ENCODE results near the gene EFL1. TPM values are rescaled to one million over a fixed set of nuclear protein-coding genes. Genes with fewer than 3 reads are reported as not detected.
A peak's percentile ranks its signal among the peaks of the same experiment; 100 is the strongest.

Gene EFL1
- total RNA-seq, 4 donors from 2014 or later = 12.9 to 25.1 (median 15.2) TPM

DNA sequence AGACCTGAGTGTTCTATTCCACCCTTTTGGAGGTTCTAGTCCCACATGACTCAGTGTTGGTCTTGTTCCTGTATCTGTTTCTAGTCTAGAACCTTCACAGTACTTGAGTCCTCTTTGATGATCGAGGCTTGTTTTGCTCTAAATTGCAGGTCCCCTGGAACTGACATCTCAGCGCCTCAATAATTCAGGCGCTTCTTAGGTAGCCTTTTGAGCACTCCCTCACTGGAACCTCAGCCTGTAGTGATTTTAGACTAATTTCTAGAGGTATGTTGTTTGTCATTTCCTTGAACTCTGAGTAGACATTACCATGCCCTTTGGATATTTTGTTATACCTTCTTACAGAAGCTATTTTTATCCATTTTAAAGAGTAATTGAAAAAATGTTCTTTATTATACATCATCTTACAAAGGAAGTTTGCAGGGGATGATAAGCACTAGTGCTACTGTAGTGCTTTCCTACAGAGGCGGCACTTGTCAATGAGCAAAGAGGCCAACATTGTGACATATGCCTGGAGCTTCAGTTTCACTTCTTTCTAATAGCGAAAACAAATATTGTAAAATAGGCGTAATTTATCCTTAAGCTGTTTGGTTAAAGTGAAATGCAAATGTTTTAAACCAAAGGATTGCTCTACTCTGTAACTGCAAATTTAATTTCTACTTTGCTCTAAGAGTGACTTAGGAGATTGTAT, 75.7 kb downstream of the EFL1 start:
- Histone ChIP-seq H3K9me3 (no peaks in the 10 kb centered on the region), H3K4me1 (peaks cover 23 to 26% of the 10 kb centered on the region in 2 donors), H3K36me3 (no peaks in the 10 kb centered on the region), H3K27me3 (no peaks in the 10 kb centered on the region), H3K4me3 (no peak overlapping the region), H3K27ac (no peak overlapping the region)
- no peak for DNase-seq
- ATAC-seq = no peak
- intact Hi-C loops (cut with DNase I; ENCODE audit: low total_unique reads) = no loop called here
- in situ Hi-C loops (cut with MboI; ENCODE audit: low sequenced_read_pairs in 4 of 4) = no loop called here
- TF ChIP-seq, protein P1, sequence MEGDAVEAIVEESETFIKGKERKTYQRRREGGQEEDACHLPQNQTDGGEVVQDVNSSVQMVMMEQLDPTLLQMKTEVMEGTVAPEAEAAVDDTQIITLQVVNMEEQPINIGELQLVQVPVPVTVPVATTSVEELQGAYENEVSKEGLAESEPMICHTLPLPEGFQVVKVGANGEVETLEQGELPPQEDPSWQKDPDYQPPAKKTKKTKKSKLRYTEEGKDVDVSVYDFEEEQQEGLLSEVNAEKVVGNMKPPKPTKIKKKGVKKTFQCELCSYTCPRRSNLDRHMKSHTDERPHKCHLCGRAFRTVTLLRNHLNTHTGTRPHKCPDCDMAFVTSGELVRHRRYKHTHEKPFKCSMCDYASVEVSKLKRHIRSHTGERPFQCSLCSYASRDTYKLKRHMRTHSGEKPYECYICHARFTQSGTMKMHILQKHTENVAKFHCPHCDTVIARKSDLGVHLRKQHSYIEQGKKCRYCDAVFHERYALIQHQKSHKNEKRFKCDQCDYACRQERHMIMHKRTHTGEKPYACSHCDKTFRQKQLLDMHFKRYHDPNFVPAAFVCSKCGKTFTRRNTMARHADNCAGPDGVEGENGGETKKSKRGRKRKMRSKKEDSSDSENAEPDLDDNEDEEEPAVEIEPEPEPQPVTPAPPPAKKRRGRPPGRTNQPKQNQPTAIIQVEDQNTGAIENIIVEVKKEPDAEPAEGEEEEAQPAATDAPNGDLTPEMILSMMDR (IDR thresholded peaks at IDR 0.05 in 4 of 5, conservative IDR thresholded peaks at IDR 0.05 in 1 of 5) = no peak
- TF ChIP-seq POLR2A (IDR thresholded peaks at IDR 0.05) = no peak

GRCh38 chr15:82186161-82186560, 76.4 kb downstream of the EFL1 start:
- in situ Hi-C loops (cut with MboI; ENCODE audit: low sequenced_read_pairs in 4 of 4) (no loop called here), intact Hi-C loops (cut with DNase I; ENCODE audit: low total_unique reads) (no loop called here)
- TF ChIP-seq, protein P1 (IDR thresholded peaks at IDR 0.05 in 4 of 5, conservative IDR thresholded peaks at IDR 0.05 in 1 of 5) = no peak
- TF ChIP-seq POLR2A (IDR thresholded peaks at IDR 0.05) = no peak

GRCh38 chr15:82184776-82185175, 77.8 kb downstream of the EFL1 start:
- Histone ChIP-seq H3K4me3 (no peak overlapping the region), H3K27ac (peak overlapping the region in 2 of 4 donors; percentile 76 to 85), H3K9me3 (no peaks in the 10 kb centered on the region), H3K27me3 (no peaks in the 10 kb centered on the region), H3K4me1 (peaks cover 23 to 26% of the 10 kb centered on the region in 2 donors), H3K36me3 (no peaks in the 10 kb centered on the region)
- TF ChIP-seq, protein P1 (IDR thresholded peaks at IDR 0.05 in 4 of 5, conservative IDR thresholded peaks at IDR 0.05 in 1 of 5) = no peak
- no peak for TF ChIP-seq POLR2A (IDR thresholded peaks at IDR 0.05)
- intact Hi-C loops (cut with DNase I; ENCODE audit: low total_unique reads) (no loop called here), in situ Hi-C loops (cut with MboI; ENCODE audit: low sequenced_read_pairs in 4 of 4) (no loop called here)
- DNase-seq = no peak
- no peak for ATAC-seq

More at GRCh38 chr15:82186161-82186560, 76.4 kb downstream of the EFL1 start:
- ATAC-seq = no peak
- H3K9me3 ChIP-seq = no peaks in the 10 kb centered on the region
- DNase-seq = no peak
- no peak overlapping the region for H3K4me3 ChIP-seq
- no peaks in the 10 kb centered on the region for H3K27me3 ChIP-seq
- no peak overlapping the region for H3K27ac ChIP-seq
- no peaks in the 10 kb centered on the region for H3K36me3 ChIP-seq
- H3K4me1 ChIP-seq = peaks cover 23 to 26% of the 10 kb centered on the region in 2 donors

- peak overlapping the region; percentile 74 to 85 (median 76) for H3K27ac ChIP-seq
Observed at GRCh38 chr15:82184355-82184754, 78.2 kb downstream of the EFL1 start.

More at GRCh38 chr15:82184355-82184754, 78.2 kb downstream of the EFL1 start:
- ATAC-seq = peak; percentile 14 to 15
- Histone ChIP-seq H3K27me3 (no peaks in the 10 kb centered on the region), H3K36me3 (no peaks in the 10 kb centered on the region), H3K4me1 (peaks cover 23 to 26% of the 10 kb centered on the region in 2 donors), H3K4me3 (no peak overlapping the region), H3K9me3 (no peaks in the 10 kb centered on the region)
- intact Hi-C loops (cut with DNase I; ENCODE audit: low total_unique reads) (no loop called here), in situ Hi-C loops (cut with MboI; ENCODE audit: low sequenced_read_pairs in 4 of 4) (no loop called here)
- no peak for DNase-seq
- TF ChIP-seq POLR2A (IDR thresholded peaks at IDR 0.05) = no peak
- TF ChIP-seq, protein P1 (IDR thresholded peaks at IDR 0.05 in 4 of 5, conservative IDR thresholded peaks at IDR 0.05 in 1 of 5) = no peak

Measured in gastrocnemius medialis (tissue), 4 donors.